ENCODE measurements around the gene ZKSCAN1.

Gene ZKSCAN1

GRCh38 chr7:100075418-100075817 lies 60.0 kb downstream of the ZKSCAN1 start:
- Histone ChIP-seq H3K36me3 (ENCODE audit: control insufficient read depth, insufficient read depth, low read length) (peaks cover 63% of the 10 kb centered on the region), H3K27ac (ENCODE audit: low read length) (no peak overlapping the region), H3K4me3 (ENCODE audit: low read length) (no peak overlapping the region), H3K9me3 (ENCODE audit: control insufficient read depth, insufficient read depth, low read length) (peaks cover 22% of the 10 kb centered on the region), H3K27me3 (ENCODE audit: control insufficient read depth, insufficient read depth, low read length) (no peaks in the 10 kb centered on the region), H3K4me1 (ENCODE audit: control insufficient read depth, insufficient read depth, low read length) (peaks cover 3% of the 10 kb centered on the region; the same call in 1 of the 2 replicates)
- no CpG with 5 or more reads among the region's 6 CpGs for WGBS (ENCODE audit: insufficient coverage, insufficient read length)
- DNase-seq (ENCODE audit: low read depth, low spot score): no peak

GRCh38 chr7:100077205-100077604 lies 61.8 kb downstream of the ZKSCAN1 start:
- Histone ChIP-seq H3K27ac (ENCODE audit: low read length) (no peak overlapping the region), H3K27me3 (ENCODE audit: control insufficient read depth, insufficient read depth, low read length) (no peaks in the 10 kb centered on the region), H3K4me3 (ENCODE audit: low read length) (no peak overlapping the region), H3K36me3 (ENCODE audit: control insufficient read depth, insufficient read depth, low read length) (peaks cover 45% of the 10 kb centered on the region), H3K9me3 (ENCODE audit: control insufficient read depth, insufficient read depth, low read length) (peaks cover 5% of the 10 kb centered on the region), H3K4me1 (ENCODE audit: control insufficient read depth, insufficient read depth, low read length) (peaks cover 3% of the 10 kb centered on the region; the same call in 1 of the 2 replicates)
- no peak for DNase-seq (ENCODE audit: low read depth, low spot score)
- no CpG with 5 or more reads among the region's 4 CpGs for WGBS (ENCODE audit: insufficient coverage, insufficient read length)

GRCh38 chr7:100079024-100079560 lies 63.7 kb downstream of the ZKSCAN1 start:
- H3K4me3 ChIP-seq (ENCODE audit: low read length): no peak overlapping the region
- WGBS (ENCODE audit: insufficient coverage, insufficient read length): no CpG with 5 or more reads among the region's 7 CpGs
- no peaks in the 10 kb centered on the region for H3K27me3 ChIP-seq (ENCODE audit: control insufficient read depth, insufficient read depth, low read length)
- no peak overlapping the region for H3K27ac ChIP-seq (ENCODE audit: low read length)
- peaks cover 29% of the 10 kb centered on the region for H3K36me3 ChIP-seq (ENCODE audit: control insufficient read depth, insufficient read depth, low read length)
- no peak for DNase-seq (ENCODE audit: low read depth, low spot score)
- no peaks in the 10 kb centered on the region for H3K9me3 ChIP-seq (ENCODE audit: control insufficient read depth, insufficient read depth, low read length)
- peaks cover 3% of the 10 kb centered on the region; the same call in 1 of the 2 replicates for H3K4me1 ChIP-seq (ENCODE audit: control insufficient read depth, insufficient read depth, low read length)

DNA sequence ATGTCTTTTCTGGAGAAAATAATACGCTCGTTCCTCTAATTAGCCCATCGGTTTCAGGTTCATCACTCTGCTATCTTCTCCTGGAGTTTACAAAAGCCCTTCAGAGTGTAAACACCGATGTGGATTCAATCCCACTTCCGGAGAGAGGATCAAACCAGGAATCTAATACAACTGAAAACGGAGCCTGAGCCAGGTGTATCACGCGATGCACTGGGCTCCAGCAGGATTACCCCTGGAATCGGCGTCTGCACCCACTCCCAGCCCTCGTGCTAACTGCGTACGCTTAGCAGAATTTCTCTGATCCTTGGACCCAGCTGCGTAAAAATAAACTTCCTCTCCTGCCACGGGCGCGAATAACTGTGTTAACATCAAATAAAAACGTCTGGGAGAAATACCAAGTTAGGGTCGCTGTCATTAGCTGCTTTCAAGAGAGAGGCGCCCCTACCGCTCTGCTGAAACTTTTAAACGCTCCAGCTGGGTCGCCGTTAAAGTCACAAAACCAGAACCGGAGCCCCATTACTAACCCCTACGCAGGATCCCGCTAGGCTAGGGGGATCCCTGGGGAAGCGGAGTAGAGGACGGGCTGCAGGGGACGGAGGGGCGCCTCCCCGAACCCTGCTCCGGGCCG lies 65.6 kb downstream of the ZKSCAN1 start:
- peaks cover 3% of the 10 kb centered on the region; the same call in 1 of the 2 replicates for H3K4me1 ChIP-seq (ENCODE audit: control insufficient read depth, insufficient read depth, low read length)
- whole genome bisulfite sequencing (ENCODE audit: insufficient coverage, insufficient read length): no CpG with 5 or more reads among the region's 34 CpGs
- no peaks in the 10 kb centered on the region for H3K9me3 ChIP-seq (ENCODE audit: control insufficient read depth, insufficient read depth, low read length)
- H3K4me3 ChIP-seq (ENCODE audit: low read length): peak overlapping the region; percentile 96
- peaks cover 13% of the 10 kb centered on the region; the same call in 1 of the 2 replicates for H3K36me3 ChIP-seq (ENCODE audit: control insufficient read depth, insufficient read depth, low read length)
- H3K27ac ChIP-seq (ENCODE audit: low read length): no peak overlapping the region
- H3K27me3 ChIP-seq (ENCODE audit: control insufficient read depth, insufficient read depth, low read length): no peaks in the 10 kb centered on the region
- DNase-seq (ENCODE audit: low read depth, low spot score): no peak

DNA sequence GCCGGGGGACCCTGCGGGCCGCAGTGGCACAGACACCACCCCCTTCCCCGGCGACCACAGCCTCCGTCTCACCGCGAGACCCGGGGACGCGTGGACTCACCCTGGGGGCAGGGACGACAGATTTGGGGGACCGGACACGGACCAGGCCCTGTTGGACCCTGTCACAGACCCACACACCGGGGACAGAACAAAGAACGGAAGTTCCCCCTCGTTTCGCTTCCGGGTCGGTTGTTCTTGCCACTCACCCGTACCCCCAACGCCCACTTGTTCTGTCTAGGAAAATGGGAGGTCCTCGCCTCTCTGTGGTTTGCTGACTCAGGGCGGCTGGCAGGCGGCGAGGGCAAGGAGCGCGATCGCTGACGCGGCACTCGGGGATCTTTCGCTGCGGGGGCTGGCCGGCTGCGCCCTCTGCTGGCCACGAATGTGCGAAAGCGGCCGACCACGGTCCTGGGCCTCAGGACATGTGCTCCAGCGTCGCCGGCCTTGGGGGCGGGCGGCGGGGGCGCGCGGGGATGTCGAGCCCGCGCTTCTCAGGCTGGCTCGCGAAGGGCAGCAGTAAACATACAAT lies 66.2 kb downstream of the ZKSCAN1 start, which contains the start of gene ZNF3:
Gene ZNF3 (minus strand): TSS at position 189 of the 568 bp plus-strand sequence. CDS start 4,366 bp downstream, outside the sequence.
- peak within 1 kb of the TSS; percentile 96 for H3K4me3 ChIP-seq (ENCODE audit: low read length)
- no CpG with 5 or more reads among the region's 55 CpGs for WGBS (ENCODE audit: insufficient coverage, insufficient read length)

DNA sequence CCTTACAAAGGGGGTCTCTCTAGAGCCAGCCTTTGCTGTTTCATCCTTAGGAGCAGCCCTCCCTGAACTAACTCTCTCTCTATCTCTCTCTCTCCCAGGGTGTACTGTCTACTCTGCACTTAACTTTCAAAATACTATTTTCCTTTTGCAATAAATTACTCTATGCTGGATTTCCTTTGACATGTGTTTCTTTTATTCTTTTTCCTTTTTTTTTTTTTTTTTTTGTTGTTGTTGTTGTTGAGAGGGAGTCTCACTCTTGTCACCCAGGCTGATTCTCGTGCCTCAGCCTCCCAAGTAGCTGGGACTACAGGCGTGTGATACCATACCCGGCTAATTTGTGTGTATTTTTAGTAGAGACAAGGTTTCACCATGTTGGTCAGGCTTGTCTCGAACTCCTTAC lies 67.6 kb downstream of the ZKSCAN1 start:
- H3K9me3 ChIP-seq (ENCODE audit: control insufficient read depth, insufficient read depth, low read length): no peaks in the 10 kb centered on the region
- H3K4me3 ChIP-seq (ENCODE audit: low read length): no peak overlapping the region
- WGBS (ENCODE audit: insufficient coverage, insufficient read length): no CpG with 5 or more reads among the region's 4 CpGs
- peaks cover 4% of the 10 kb centered on the region; the same call in 1 of the 2 replicates for H3K36me3 ChIP-seq (ENCODE audit: control insufficient read depth, insufficient read depth, low read length)
- no peak for DNase-seq (ENCODE audit: low read depth, low spot score)
- H3K4me1 ChIP-seq (ENCODE audit: control insufficient read depth, insufficient read depth, low read length): peaks cover 3% of the 10 kb centered on the region; the same call in 1 of the 2 replicates
- no peak overlapping the region for H3K27ac ChIP-seq (ENCODE audit: low read length)
- no peaks in the 10 kb centered on the region for H3K27me3 ChIP-seq (ENCODE audit: control insufficient read depth, insufficient read depth, low read length)

More for the DNA sequence above, 66.2 kb downstream of the ZKSCAN1 start, which contains the start of gene ZNF3:
- Histone ChIP-seq H3K36me3 (ENCODE audit: control insufficient read depth, insufficient read depth, low read length) (peaks cover 10% of the 10 kb centered on the region; the same call in 1 of the 2 replicates), H3K4me1 (ENCODE audit: control insufficient read depth, insufficient read depth, low read length) (peaks cover 3% of the 10 kb centered on the region; the same call in 1 of the 2 replicates), H3K27me3 (ENCODE audit: control insufficient read depth, insufficient read depth, low read length) (no peaks in the 10 kb centered on the region), H3K9me3 (ENCODE audit: control insufficient read depth, insufficient read depth, low read length) (no peaks in the 10 kb centered on the region), H3K27ac (ENCODE audit: low read length) (no peak within 1 kb of the TSS)
- DNase-seq (ENCODE audit: low read depth, low spot score): peak; percentile 98

GRCh38 chr7:100085515-100085914 lies 70.1 kb downstream of the ZKSCAN1 start:
- Histone ChIP-seq H3K27me3 (ENCODE audit: control insufficient read depth, insufficient read depth, low read length) (no peaks in the 10 kb centered on the region), H3K9me3 (ENCODE audit: control insufficient read depth, insufficient read depth, low read length) (no peaks in the 10 kb centered on the region), H3K4me1 (ENCODE audit: control insufficient read depth, insufficient read depth, low read length) (no peaks in the 10 kb centered on the region), H3K4me3 (ENCODE audit: low read length) (no peak overlapping the region), H3K27ac (ENCODE audit: low read length) (no peak overlapping the region), H3K36me3 (ENCODE audit: control insufficient read depth, insufficient read depth, low read length) (peaks cover 3% of the 10 kb centered on the region; the same call in 1 of the 2 replicates)
- no peak for DNase-seq (ENCODE audit: low read depth, low spot score)
- no CpG with 5 or more reads among the region's 3 CpGs for WGBS (ENCODE audit: insufficient coverage, insufficient read length)

- Histone ChIP-seq H3K4me1 (ENCODE audit: control insufficient read depth, insufficient read depth, low read length) (no peaks in the 10 kb centered on the region), H3K36me3 (ENCODE audit: control insufficient read depth, insufficient read depth, low read length) (peaks cover 17% of the 10 kb centered on the region; the same call in 1 of the 2 replicates), H3K27me3 (ENCODE audit: control insufficient read depth, insufficient read depth, low read length) (no peaks in the 10 kb centered on the region), H3K4me3 (ENCODE audit: low read length) (no peak overlapping the region), H3K27ac (ENCODE audit: low read length) (no peak overlapping the region), H3K9me3 (ENCODE audit: control insufficient read depth, insufficient read depth, low read length) (no peaks in the 10 kb centered on the region)
- WGBS (ENCODE audit: insufficient coverage, insufficient read length): no CpG with 5 or more reads among the region's 10 CpGs
- no peak for DNase-seq (ENCODE audit: low read depth, low spot score)
These were observed 71.8 kb downstream of the ZKSCAN1 start for GRCh38 chr7:100087055-100087750.

GRCh38 chr7:100088095-100088620 lies 72.8 kb downstream of the ZKSCAN1 start:
- no peak overlapping the region for H3K27ac ChIP-seq (ENCODE audit: low read length)
- no peaks in the 10 kb centered on the region for H3K27me3 ChIP-seq (ENCODE audit: control insufficient read depth, insufficient read depth, low read length)
- peaks cover 26% of the 10 kb centered on the region for H3K36me3 ChIP-seq (ENCODE audit: control insufficient read depth, insufficient read depth, low read length)
- DNase-seq (ENCODE audit: low read depth, low spot score): no peak
- H3K9me3 ChIP-seq (ENCODE audit: control insufficient read depth, insufficient read depth, low read length): no peaks in the 10 kb centered on the region
- no peaks in the 10 kb centered on the region for H3K4me1 ChIP-seq (ENCODE audit: control insufficient read depth, insufficient read depth, low read length)
- peak overlapping the region; percentile 88; the same call in 1 of the 2 replicates for H3K4me3 ChIP-seq (ENCODE audit: low read length)
- no CpG with 5 or more reads among the region's 11 CpGs for WGBS (ENCODE audit: insufficient coverage, insufficient read length)

All from iPS DF 6.9 (cell line).